IPS-15b (cell line): ENCODE results near the gene TIMM21.
A peak's percentile ranks its signal among the peaks of the same experiment; 100 is the strongest.

Source experiments
- H3K27me3 ChIP-seq: one replicate; pipeline ENCODE4 v1.6.1; 2013; ENCODE audit warnings: low read length; ENCODE audit not compliant: control insufficient read depth, insufficient read depth
- H3K36me3 ChIP-seq: one replicate; pipeline ENCODE4 v1.6.1; 2013; ENCODE audit warnings: low read length; ENCODE audit not compliant: control insufficient read depth, insufficient read depth
- H3K4me1 ChIP-seq: one replicate; pipeline ENCODE4 v1.6.1; 2013; ENCODE audit warnings: mild to moderate bottlenecking, low read length; ENCODE audit not compliant: control insufficient read depth, insufficient read depth
- H3K4me3 ChIP-seq: one replicate; pipeline ENCODE4 v1.5.1; 2013; ENCODE audit warnings: low read depth, low read length
- H3K9ac ChIP-seq: one replicate; pipeline ENCODE4 v1.6.1; 2013; ENCODE audit warnings: low read depth, mild to moderate bottlenecking, low read length
- H3K9me3 ChIP-seq: one replicate; pipeline ENCODE4 v1.6.1; 2013; ENCODE audit warnings: mild to moderate bottlenecking, low read length; ENCODE audit not compliant: control insufficient read depth, insufficient read depth

TIMM21 gene, protein sequence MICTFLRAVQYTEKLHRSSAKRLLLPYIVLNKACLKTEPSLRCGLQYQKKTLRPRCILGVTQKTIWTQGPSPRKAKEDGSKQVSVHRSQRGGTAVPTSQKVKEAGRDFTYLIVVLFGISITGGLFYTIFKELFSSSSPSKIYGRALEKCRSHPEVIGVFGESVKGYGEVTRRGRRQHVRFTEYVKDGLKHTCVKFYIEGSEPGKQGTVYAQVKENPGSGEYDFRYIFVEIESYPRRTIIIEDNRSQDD

GRCh38 chr18:74147779-74148542 lies at the start of gene TIMM21, which contains the start of gene FBXO15:
TSS of gene TIMM21 (plus strand) at chr18:74148523. CDS start at chr18:74148809, 286 bp downstream.
TSS of gene FBXO15 (minus strand) at chr18:74147834. CDS start at chr18:74147785, 49 bp downstream.
- H3K4me3 ChIP-seq, result peak within 1 kb of the TSS; percentile 92
- peaks cover 5% of the 10 kb centered on the region for H3K4me1 ChIP-seq
- H3K36me3 ChIP-seq, result no peaks in the 10 kb centered on the region
- peak within 1 kb of the TSS; percentile 66 for H3K9ac ChIP-seq
- no peaks in the 10 kb centered on the region for H3K9me3 ChIP-seq
- H3K27me3 ChIP-seq, result peaks cover 10% of the 10 kb centered on the region

GRCh38 chr18:74108460-74108859 lies 39.9 kb upstream of the TIMM21 start:
- H3K27me3 ChIP-seq, result no peaks in the 10 kb centered on the region
- H3K9me3 ChIP-seq, result no peaks in the 10 kb centered on the region
- no peak overlapping the region for H3K9ac ChIP-seq
- H3K4me1 ChIP-seq, result no peaks in the 10 kb centered on the region
- no peak overlapping the region for H3K4me3 ChIP-seq
- H3K36me3 ChIP-seq, result no peaks in the 10 kb centered on the region

DNA sequence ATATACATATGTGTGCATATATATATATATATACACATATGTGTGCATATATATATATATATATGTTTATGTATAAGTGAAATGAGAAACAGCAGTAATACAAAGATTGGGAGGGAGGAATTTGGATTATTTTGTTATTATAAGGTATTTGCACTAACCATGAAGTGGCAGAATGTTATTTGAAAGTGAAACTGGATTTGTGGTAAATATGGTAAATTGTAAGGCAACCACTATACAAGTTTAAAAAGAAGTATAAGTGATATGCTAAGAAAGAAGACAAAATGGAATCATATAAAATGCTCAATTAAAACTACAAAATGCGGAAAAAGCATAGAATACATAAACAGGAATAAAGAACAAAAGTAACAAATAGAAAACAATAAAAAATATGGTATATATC lies 38.2 kb upstream of the TIMM21 start:
- no peaks in the 10 kb centered on the region for H3K9me3 ChIP-seq
- H3K27me3 ChIP-seq, result no peaks in the 10 kb centered on the region
- no peaks in the 10 kb centered on the region for H3K36me3 ChIP-seq
- peaks cover 7% of the 10 kb centered on the region for H3K4me1 ChIP-seq
- no peak overlapping the region for H3K4me3 ChIP-seq
- no peak overlapping the region for H3K9ac ChIP-seq

DNA sequence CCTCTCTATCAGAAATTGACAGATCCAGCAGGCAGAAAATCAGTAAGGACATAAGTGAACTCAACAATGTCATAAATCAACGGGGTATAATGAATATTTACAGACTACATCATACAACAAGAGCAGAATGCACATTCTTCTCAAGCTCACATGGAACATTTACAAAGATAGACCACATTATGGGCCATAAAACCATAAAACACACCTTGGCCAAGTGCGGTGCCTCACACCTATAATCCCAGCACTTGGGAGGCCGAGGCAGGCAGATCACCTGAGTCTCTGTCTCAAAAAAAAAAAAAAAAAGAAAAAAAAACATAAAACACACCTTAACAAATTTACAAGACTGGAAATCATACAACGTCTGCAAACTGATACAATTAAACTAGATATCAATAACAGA lies 37.3 kb upstream of the TIMM21 start:
- Histone ChIP-seq H3K9ac (no peak overlapping the region), H3K27me3 (no peaks in the 10 kb centered on the region), H3K4me1 (peaks cover 10% of the 10 kb centered on the region), H3K9me3 (no peaks in the 10 kb centered on the region), H3K36me3 (no peaks in the 10 kb centered on the region), H3K4me3 (no peak overlapping the region)

DNA sequence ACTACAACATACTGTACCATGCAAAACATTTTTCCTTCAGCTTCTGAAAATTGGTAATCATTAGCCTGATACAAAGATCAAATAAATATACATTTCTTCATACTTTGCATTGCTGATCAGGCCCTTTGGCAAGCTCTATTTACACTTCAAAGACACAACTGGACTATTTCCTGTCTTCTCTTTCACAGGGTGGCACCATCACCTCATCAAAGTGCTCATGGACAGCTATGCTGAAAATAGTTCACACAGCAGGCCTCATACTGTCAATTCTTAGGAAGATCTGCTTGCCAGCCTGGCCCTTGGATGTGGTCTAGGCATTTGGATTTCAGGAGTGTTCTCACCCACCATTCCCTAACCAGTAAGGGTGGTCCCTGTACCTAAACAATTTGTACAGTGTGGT lies 34.6 kb upstream of the TIMM21 start:
- no peak overlapping the region for H3K4me3 ChIP-seq
- H3K4me1 ChIP-seq, result peaks cover 10% of the 10 kb centered on the region
- no peaks in the 10 kb centered on the region for H3K27me3 ChIP-seq
- H3K9ac ChIP-seq, result peak overlapping the region; percentile 10
- no peaks in the 10 kb centered on the region for H3K36me3 ChIP-seq
- H3K9me3 ChIP-seq, result no peaks in the 10 kb centered on the region

- no peak overlapping the region for H3K4me3 ChIP-seq
Observed at GRCh38 chr18:74114116-74114515, 34.2 kb upstream of the TIMM21 start.

DNA sequence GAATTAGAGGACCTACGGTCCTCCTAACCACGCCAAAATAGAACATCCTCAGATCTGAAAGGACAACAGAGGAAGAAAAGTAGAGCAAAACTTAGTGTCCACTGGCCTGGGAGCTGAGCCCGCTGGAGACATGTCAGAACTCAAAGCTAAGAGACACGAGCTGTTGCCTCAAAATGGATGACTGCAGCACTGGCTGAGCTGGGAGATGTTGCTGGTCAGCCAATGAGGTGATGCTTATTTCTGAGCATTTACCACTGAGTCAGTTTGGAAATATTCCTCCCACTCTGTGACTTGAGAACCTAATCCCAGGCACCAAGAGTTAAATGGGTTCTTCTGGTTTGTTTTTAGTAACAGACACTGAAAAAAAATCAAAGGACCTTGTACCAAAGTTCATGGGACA lies 33.3 kb upstream of the TIMM21 start:
- Histone ChIP-seq H3K36me3 (no peaks in the 10 kb centered on the region), H3K9me3 (no peaks in the 10 kb centered on the region), H3K27me3 (no peaks in the 10 kb centered on the region), H3K9ac (no peak overlapping the region), H3K4me1 (peaks cover 10% of the 10 kb centered on the region), H3K4me3 (no peak overlapping the region)

More at GRCh38 chr18:74114116-74114515, 34.2 kb upstream of the TIMM21 start:
- peak overlapping the region; percentile 10 for H3K9ac ChIP-seq
- no peaks in the 10 kb centered on the region for H3K36me3 ChIP-seq
- peaks cover 10% of the 10 kb centered on the region for H3K4me1 ChIP-seq
- H3K9me3 ChIP-seq, result no peaks in the 10 kb centered on the region
- no peaks in the 10 kb centered on the region for H3K27me3 ChIP-seq

DNA sequence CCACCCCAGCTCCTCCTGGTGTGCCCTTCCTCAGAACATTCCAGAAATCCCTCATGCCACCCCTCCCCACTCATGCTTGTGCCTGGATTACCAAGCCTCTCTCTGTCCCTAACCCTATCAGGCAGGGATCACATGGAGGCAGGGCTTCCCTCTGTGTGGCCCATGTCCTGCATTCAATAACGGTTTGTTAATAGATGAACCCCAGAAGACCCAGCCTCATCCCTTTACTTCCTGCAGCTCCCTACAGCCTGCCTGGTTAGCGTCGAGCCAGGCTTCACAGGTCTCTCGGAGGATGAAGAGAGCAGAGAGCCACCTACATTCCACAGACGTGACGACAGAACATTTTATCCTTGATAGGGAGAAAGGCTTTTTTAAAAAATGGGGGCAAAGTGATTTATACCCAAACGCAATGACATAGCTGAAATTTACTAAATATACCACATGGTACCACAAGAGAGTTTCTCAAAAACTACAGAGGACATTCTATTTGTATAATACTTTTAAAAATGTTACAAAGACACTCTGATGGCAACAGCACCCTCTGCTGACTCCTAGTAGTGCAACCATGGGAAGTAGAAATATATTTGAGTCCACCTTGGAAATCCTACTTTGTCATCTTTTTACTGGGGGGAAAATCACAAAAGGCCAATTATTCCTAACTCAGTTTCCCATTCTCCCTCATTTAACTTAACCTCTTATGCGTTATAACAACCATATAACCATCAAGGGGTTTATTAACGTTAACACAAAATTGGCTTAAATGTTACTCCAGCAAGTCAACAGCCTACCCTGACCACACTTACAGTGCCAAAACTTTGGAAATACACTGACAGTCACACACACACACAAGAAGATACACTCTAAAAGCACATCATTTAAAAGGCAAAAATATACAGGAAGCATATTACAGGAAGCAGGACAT lies 31.4 kb upstream of the TIMM21 start:
- Histone ChIP-seq H3K36me3 (no peaks in the 10 kb centered on the region), H3K9me3 (no peaks in the 10 kb centered on the region), H3K9ac (no peak overlapping the region), H3K27me3 (no peaks in the 10 kb centered on the region), H3K4me1 (peaks cover 10% of the 10 kb centered on the region), H3K4me3 (no peak overlapping the region)

DNA sequence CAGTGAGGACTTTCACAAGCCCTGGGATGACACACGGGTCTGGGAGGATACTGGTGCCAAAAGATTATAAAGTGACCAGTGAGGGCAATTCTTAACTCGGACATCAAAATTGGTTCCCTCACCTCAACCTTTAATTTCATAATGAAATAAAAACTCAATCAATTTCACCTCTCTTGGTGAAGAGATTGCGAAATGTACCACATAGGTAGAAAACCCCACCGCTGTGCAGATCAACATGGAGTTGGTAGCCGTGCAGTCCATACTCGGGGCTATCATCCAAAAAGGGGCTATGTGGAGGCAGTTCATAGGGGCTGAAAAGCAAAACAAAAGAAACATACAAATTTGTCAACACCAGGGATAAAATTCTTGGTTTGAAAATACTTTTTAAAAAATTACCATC lies 25.1 kb upstream of the TIMM21 start:
- Histone ChIP-seq H3K9me3 (no peaks in the 10 kb centered on the region), H3K4me3 (no peak overlapping the region), H3K9ac (no peak overlapping the region), H3K27me3 (no peaks in the 10 kb centered on the region), H3K36me3 (no peaks in the 10 kb centered on the region), H3K4me1 (peaks cover 5% of the 10 kb centered on the region)

- Histone ChIP-seq H3K9me3 (no peaks in the 10 kb centered on the region), H3K4me1 (peaks cover 5% of the 10 kb centered on the region), H3K27me3 (no peaks in the 10 kb centered on the region), H3K36me3 (no peaks in the 10 kb centered on the region), H3K9ac (no peak overlapping the region), H3K4me3 (no peak overlapping the region)
Observed at GRCh38 chr18:74124642-74125041, 23.7 kb upstream of the TIMM21 start.
